ENCODE measurements around the gene DNAJB8. TPM values are rescaled to one million over a fixed set of nuclear protein-coding genes. Genes with fewer than 3 reads are reported as not detected.
A peak's percentile ranks its signal among the peaks of the same experiment; 100 is the strongest.

The DNAJB8 gene
- total and polyA plus RNA-seq, 9 of the 15 experiments (the other 6 are each of a cell fraction or from before 2014, with no cell fraction given) = not detected

GRCh38 chr3:128495435-128495970, 28.8 kb upstream of the DNAJB8 start (continued):
- TF ChIP-seq RBM17 (IDR thresholded peaks at IDR 0.05; ENCODE audit: borderline replicate concordance, low read depth, low read length) (no peak), ATF1 (CRISPR knock-in tag; IDR thresholded peaks at IDR 0.05) (no peak), ATF1 (tag; IDR thresholded peaks at IDR 0.05) (peak; percentile 16; the same call in 1 of the 2 replicates), VEZF1 (CRISPR knock-in tag; IDR thresholded peaks at IDR 0.05) (peak; percentile 33; the same call in 1 of the 2 replicates), MLLT1 (IDR thresholded peaks at IDR 0.05) (no peak), NFE2 (IDR thresholded peaks at IDR 0.05; ENCODE audit: low read depth) (no peak; the same call in 1 of the 2 replicates), U2AF1 (optimal IDR thresholded peaks at IDR 0.05; ENCODE audit: low read depth, low read length) (no peak), THRAP3 (IDR thresholded peaks at IDR 0.05; ENCODE audit: borderline replicate concordance) (no peak), CHD4 (IDR thresholded peaks at IDR 0.05; ENCODE audit: insufficient read depth, insufficient replicate concordance, low read depth, low read length, poor library complexity, severe bottlenecking) (no peak), SMAD4 (CRISPR knock-in tag; conservative IDR thresholded peaks at IDR 0.05) (peak; percentile 72), PRMT5 (CRISPR knock-in tag; IDR thresholded peaks at IDR 0.05) (no peak), NKRF (IDR thresholded peaks at IDR 0.05; ENCODE audit: borderline replicate concordance) (no peak)

All from K562 (cell line).